ENCODE data around the gene GPR160.

GRCh38 chr3:170100944-170101343, 63.1 kb downstream of the GPR160 start:
- TF ChIP-seq POLR2A (IDR thresholded peaks at IDR 0.05) (no peak), CTCF (IDR thresholded peaks at IDR 0.05) (no peak)

Data from testis (tissue), 2 donors.